Activated T-helper 1 cell treated with anti-CD3 and anti-CD28 coated beads, Interleukin-12 subunit alpha, Interleukin-12 subunit beta, Interleukin-2, Interleukin-4 antibody, amounts not matched to agents 30 ng/mL and 10 ng/mL and 1 ng/mL, durations not matched to agents 14 hours and 24 hours and 36 hours (primary cell): ENCODE results near the gene PSAPL1. TPM values are rescaled to one million over a fixed set of nuclear protein-coding genes. Genes with fewer than 3 reads are reported as not detected.

Experiments
- DNase-seq: peaks from one replicate; pipeline ENCODE4 v3.0.0; 2021; ENCODE audit warnings: low spot score
- H3K27ac Mint-ChIP-seq: one replicate; pipeline ENCODE4 v1.8.0; 2021; ENCODE audit warnings: mild to moderate bottlenecking, mixed read lengths
- H3K27me3 Mint-ChIP-seq: one replicate; pipeline ENCODE4 v1.8.0; 2022; ENCODE audit warnings: mild to moderate bottlenecking, moderate library complexity, mixed read lengths; ENCODE audit not compliant: insufficient read depth
- H3K36me3 Mint-ChIP-seq: one replicate; pipeline ENCODE4 v1.8.0; 2021; ENCODE audit warnings: low read depth, mixed read lengths
- H3K4me1 Mint-ChIP-seq: one replicate; pipeline ENCODE4 v1.8.0; 2021; ENCODE audit warnings: low read depth, mixed read lengths
- H3K4me3 Mint-ChIP-seq: one replicate; pipeline ENCODE4 v1.8.0; 2021; ENCODE audit warnings: mild to moderate bottlenecking, moderate library complexity, mixed read lengths
- H3K9me3 Mint-ChIP-seq: one replicate; pipeline ENCODE4 v1.8.0; 2021; ENCODE audit warnings: mixed read lengths
- intact Hi-C: fragments of 100-400 bp; cut with micrococcal nuclease; formaldehyde crosslinking; loops from one replicate; pipeline ENCODE4 v1.15.1; 2024
- total RNA-seq: library from RNA; stranded (reverse); gene quantifications from 2 replicates; pipeline ENCODE4 v1.2.3, GENCODE V29; 2022

The PSAPL1 gene
- total RNA-seq, 1 donor from 2014 or later = not detected

GRCh38 chr4:7391637-7392437, 42.9 kb downstream of the PSAPL1 start:
- Mint-ChIP-seq H3K9me3 (peaks cover 8% of the 10 kb centered on the region), H3K36me3 (no peaks in the 10 kb centered on the region), H3K27me3 (no peaks in the 10 kb centered on the region), H3K4me3 (no peak overlapping the region), H3K4me1 (no peaks in the 10 kb centered on the region), H3K27ac (no peak overlapping the region)
- DNase-seq = no peak
- intact Hi-C loops = no loop called here

GRCh38 chr4:7390906-7391636, 43.7 kb downstream of the PSAPL1 start:
- no peaks in the 10 kb centered on the region for H3K4me1 Mint-ChIP-seq
- no peak overlapping the region for H3K4me3 Mint-ChIP-seq
- H3K9me3 Mint-ChIP-seq = peaks cover 11% of the 10 kb centered on the region
- intact Hi-C loops = no loop called here
- no peak for DNase-seq
- no peak overlapping the region for H3K27ac Mint-ChIP-seq
- no peaks in the 10 kb centered on the region for H3K27me3 Mint-ChIP-seq
- no peaks in the 10 kb centered on the region for H3K36me3 Mint-ChIP-seq

- Mint-ChIP-seq H3K4me3 (no peak overlapping the region), H3K27ac (no peak overlapping the region), H3K36me3 (no peaks in the 10 kb centered on the region), H3K9me3 (peaks cover 16% of the 10 kb centered on the region), H3K4me1 (no peaks in the 10 kb centered on the region), H3K27me3 (no peaks in the 10 kb centered on the region)
- intact Hi-C loops = no loop called here
- DNase-seq = no peak
Measured at GRCh38 chr4:7390336-7390735, 44.4 kb downstream of the PSAPL1 start.

- H3K9me3 Mint-ChIP-seq = peaks cover 16% of the 10 kb centered on the region
- H3K36me3 Mint-ChIP-seq = no peaks in the 10 kb centered on the region
- H3K4me1 Mint-ChIP-seq = no peaks in the 10 kb centered on the region
- no peak overlapping the region for H3K27ac Mint-ChIP-seq
- H3K27me3 Mint-ChIP-seq = no peaks in the 10 kb centered on the region
- no peak for DNase-seq
- H3K4me3 Mint-ChIP-seq = no peak overlapping the region
- intact Hi-C loops = no loop called here
Measured at GRCh38 chr4:7389719-7390118, 45.0 kb downstream of the PSAPL1 start.

- no peak overlapping the region for H3K4me3 Mint-ChIP-seq
- H3K9me3 Mint-ChIP-seq = peaks cover 16% of the 10 kb centered on the region
- H3K4me1 Mint-ChIP-seq = no peaks in the 10 kb centered on the region
- no peak overlapping the region for H3K27ac Mint-ChIP-seq
- H3K36me3 Mint-ChIP-seq = no peaks in the 10 kb centered on the region
- no peaks in the 10 kb centered on the region for H3K27me3 Mint-ChIP-seq
- no peak for DNase-seq
- intact Hi-C loops = no loop called here
Measured at GRCh38 chr4:7389101-7389701, 45.5 kb downstream of the PSAPL1 start.

GRCh38 chr4:7388627-7389026, 46.1 kb downstream of the PSAPL1 start:
- no peak for DNase-seq
- H3K27me3 Mint-ChIP-seq = no peaks in the 10 kb centered on the region
- H3K4me1 Mint-ChIP-seq = no peaks in the 10 kb centered on the region
- intact Hi-C loops = no loop called here
- no peak overlapping the region for H3K4me3 Mint-ChIP-seq
- no peaks in the 10 kb centered on the region for H3K36me3 Mint-ChIP-seq
- peaks cover 16% of the 10 kb centered on the region for H3K9me3 Mint-ChIP-seq
- H3K27ac Mint-ChIP-seq = no peak overlapping the region

GRCh38 chr4:7387925-7388324, 46.8 kb downstream of the PSAPL1 start:
- Mint-ChIP-seq H3K4me3 (no peak overlapping the region), H3K9me3 (peaks cover 16% of the 10 kb centered on the region), H3K36me3 (no peaks in the 10 kb centered on the region), H3K27ac (no peak overlapping the region), H3K27me3 (no peaks in the 10 kb centered on the region), H3K4me1 (no peaks in the 10 kb centered on the region)
- DNase-seq = no peak
- intact Hi-C loops = no loop called here

GRCh38 chr4:7384929-7385890, 49.5 kb downstream of the PSAPL1 start:
- Mint-ChIP-seq H3K36me3 (no peaks in the 10 kb centered on the region), H3K27ac (no peak overlapping the region), H3K27me3 (no peaks in the 10 kb centered on the region), H3K4me1 (no peaks in the 10 kb centered on the region), H3K4me3 (no peak overlapping the region), H3K9me3 (peaks cover 16% of the 10 kb centered on the region)
- no peak for DNase-seq
- intact Hi-C loops = no loop called here

GRCh38 chr4:7384003-7384928, 50.5 kb downstream of the PSAPL1 start:
- intact Hi-C loops = no loop called here
- Mint-ChIP-seq H3K4me1 (no peaks in the 10 kb centered on the region), H3K9me3 (peaks cover 16% of the 10 kb centered on the region), H3K4me3 (no peak overlapping the region), H3K36me3 (no peaks in the 10 kb centered on the region), H3K27ac (no peak overlapping the region), H3K27me3 (no peaks in the 10 kb centered on the region)
- no peak for DNase-seq

- H3K9me3 Mint-ChIP-seq = peaks cover 16% of the 10 kb centered on the region
- no peaks in the 10 kb centered on the region for H3K4me1 Mint-ChIP-seq
- H3K4me3 Mint-ChIP-seq = no peak overlapping the region
- no peaks in the 10 kb centered on the region for H3K36me3 Mint-ChIP-seq
- intact Hi-C loops = no loop called here
- H3K27ac Mint-ChIP-seq = no peak overlapping the region
- DNase-seq = no peak
- peaks cover under 1% of the 10 kb centered on the region for H3K27me3 Mint-ChIP-seq
Measured at GRCh38 chr4:7383266-7383665, 51.5 kb downstream of the PSAPL1 start.

- H3K27me3 Mint-ChIP-seq = peaks cover 6% of the 10 kb centered on the region
- H3K4me1 Mint-ChIP-seq = no peaks in the 10 kb centered on the region
- H3K36me3 Mint-ChIP-seq = no peaks in the 10 kb centered on the region
- peaks cover 19% of the 10 kb centered on the region for H3K9me3 Mint-ChIP-seq
- intact Hi-C loops = no loop called here
- H3K4me3 Mint-ChIP-seq = no peak overlapping the region
- DNase-seq = no peak
- H3K27ac Mint-ChIP-seq = no peak overlapping the region
Measured at GRCh38 chr4:7382634-7383014, 52.1 kb downstream of the PSAPL1 start.
